Parathyroid adenoma (tissue), 2 donors: ENCODE measurements around the gene ATG2A.

Experiments used
- H2AFZ ChIP-seq: fragments of 300-600 bp; sonication (generic); one replicate; pipeline ENCODE4 v1.7.0; 2017; ENCODE audit warnings: antibody characterized with exemption, mild to moderate bottlenecking
- H3K27ac ChIP-seq: fragments of 300-600 bp; sonication (generic); one replicate; pipeline ENCODE4 v1.7.0; 2017
- H3K27me3 ChIP-seq: fragments of 300-600 bp; sonication (generic); one replicate; pipeline ENCODE4 v1.7.0; 2017; ENCODE audit warnings: low read length; ENCODE audit not compliant: control insufficient read depth, insufficient read depth
- H3K36me3 ChIP-seq: fragments of 300-600 bp; sonication (generic); one replicate; pipeline ENCODE4 v1.7.0; 2017; ENCODE audit warnings: low read length; ENCODE audit not compliant: control insufficient read depth, insufficient read depth
- H3K4me1 ChIP-seq: fragments of 300-600 bp; sonication (generic); one replicate; pipeline ENCODE4 v1.7.0; 2017; ENCODE audit warnings: control low read depth
- H3K4me2 ChIP-seq: fragments of 300-600 bp; sonication (generic); one replicate; pipeline ENCODE4 v1.7.0; 2017; ENCODE audit warnings: low read length
- H3K4me3 ChIP-seq: fragments of 300-600 bp; sonication (generic); one replicate; pipeline ENCODE4 v1.7.0; 2017; ENCODE audit warnings: low read depth, low read length
- H3K79me2 ChIP-seq: fragments of 300-600 bp; sonication (generic); one replicate; pipeline ENCODE4 v1.7.0; 2017; ENCODE audit warnings: control low read depth
- H3K9ac ChIP-seq: fragments of 300-600 bp; sonication (generic); one replicate; pipeline ENCODE4 v1.7.0; 2017; ENCODE audit warnings: mild to moderate bottlenecking
- H3K9me3 ChIP-seq: fragments of 300-600 bp; sonication (generic); one replicate; pipeline ENCODE4 v1.7.0; 2017; ENCODE audit warnings: low read length; ENCODE audit not compliant: control insufficient read depth
- TF ChIP-seq, protein P1 (sequence below): fragments of 300-600 bp; sonication (generic); IDR thresholded peaks from one replicate; pipeline ENCODE4 v1.7.0; 2017; ENCODE audit warnings: antibody characterized with exemption, mild to moderate bottlenecking
- donor health status: primary hyperparathyroidism.

The ATG2A gene

DNA sequence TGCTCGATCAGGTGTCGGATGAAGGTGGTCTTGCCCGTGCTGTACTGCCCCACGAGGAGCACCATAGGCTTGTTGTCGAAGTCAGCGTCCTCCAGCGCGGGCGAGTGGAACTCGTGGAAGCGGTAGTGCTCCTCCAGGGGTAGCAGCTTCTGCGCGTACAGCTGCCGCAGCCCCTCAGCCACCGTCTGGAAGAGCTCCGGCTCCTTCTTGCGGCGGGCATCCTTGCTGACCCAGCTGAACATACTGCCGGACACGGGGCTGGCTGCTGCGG lies 38.9 kb downstream of the ATG2A start:
- Histone ChIP-seq H3K79me2 (peaks cover 7% of the 10 kb centered on the region), H3K4me2 (peak overlapping the region; percentile 92), H3K4me1 (peaks cover 6% of the 10 kb centered on the region), H3K9me3 (no peaks in the 10 kb centered on the region), H2AFZ (peak overlapping the region; percentile 87), H3K27ac (peak overlapping the region; percentile 60), H3K9ac (no peak overlapping the region), H3K27me3 (no peaks in the 10 kb centered on the region), H3K36me3 (no peaks in the 10 kb centered on the region), H3K4me3 (peak overlapping the region; percentile 84)
- TF ChIP-seq, protein P1, sequence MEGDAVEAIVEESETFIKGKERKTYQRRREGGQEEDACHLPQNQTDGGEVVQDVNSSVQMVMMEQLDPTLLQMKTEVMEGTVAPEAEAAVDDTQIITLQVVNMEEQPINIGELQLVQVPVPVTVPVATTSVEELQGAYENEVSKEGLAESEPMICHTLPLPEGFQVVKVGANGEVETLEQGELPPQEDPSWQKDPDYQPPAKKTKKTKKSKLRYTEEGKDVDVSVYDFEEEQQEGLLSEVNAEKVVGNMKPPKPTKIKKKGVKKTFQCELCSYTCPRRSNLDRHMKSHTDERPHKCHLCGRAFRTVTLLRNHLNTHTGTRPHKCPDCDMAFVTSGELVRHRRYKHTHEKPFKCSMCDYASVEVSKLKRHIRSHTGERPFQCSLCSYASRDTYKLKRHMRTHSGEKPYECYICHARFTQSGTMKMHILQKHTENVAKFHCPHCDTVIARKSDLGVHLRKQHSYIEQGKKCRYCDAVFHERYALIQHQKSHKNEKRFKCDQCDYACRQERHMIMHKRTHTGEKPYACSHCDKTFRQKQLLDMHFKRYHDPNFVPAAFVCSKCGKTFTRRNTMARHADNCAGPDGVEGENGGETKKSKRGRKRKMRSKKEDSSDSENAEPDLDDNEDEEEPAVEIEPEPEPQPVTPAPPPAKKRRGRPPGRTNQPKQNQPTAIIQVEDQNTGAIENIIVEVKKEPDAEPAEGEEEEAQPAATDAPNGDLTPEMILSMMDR = no peak

DNA sequence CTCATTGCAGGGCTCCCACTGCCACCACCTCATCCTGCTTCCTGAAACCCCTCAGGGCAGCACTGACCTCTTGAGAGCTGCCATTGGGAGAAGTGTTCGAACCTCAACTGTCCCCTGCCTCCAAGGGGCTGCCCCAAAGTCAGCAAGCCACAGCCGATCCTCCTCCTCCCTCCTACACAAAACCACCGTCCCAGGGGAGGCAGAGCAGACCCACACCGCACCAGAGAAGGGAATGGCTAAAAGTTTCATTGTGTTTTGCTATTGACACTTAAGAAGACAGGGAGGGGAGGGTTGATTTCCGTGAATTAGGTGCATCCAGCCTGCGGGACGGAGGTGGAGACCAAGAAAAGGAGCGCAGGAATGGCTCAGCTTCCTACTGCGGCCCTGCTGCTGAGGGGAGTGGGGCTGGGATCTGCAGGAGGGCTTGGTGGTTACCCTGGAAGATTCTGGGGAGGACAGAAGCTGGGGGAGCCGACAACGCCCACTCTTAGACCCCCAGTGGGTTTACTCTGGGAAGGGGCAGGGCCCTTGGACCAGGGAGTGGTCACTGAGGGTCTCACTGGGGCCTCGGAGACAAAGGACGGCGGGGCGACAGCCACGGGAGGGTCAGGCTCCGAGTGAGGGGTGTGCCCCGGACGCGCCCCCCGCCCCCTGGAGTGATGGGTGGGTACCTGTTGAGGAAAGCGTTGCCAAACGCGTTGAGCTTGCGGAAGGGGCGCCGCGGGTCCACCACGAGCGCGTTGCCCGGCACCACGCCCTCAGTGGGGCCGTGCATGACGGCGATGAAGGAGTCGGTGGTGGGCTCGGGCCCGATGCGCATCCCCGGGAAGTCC lies 39.4 kb downstream of the ATG2A start:
- H3K4me1 ChIP-seq = peaks cover 6% of the 10 kb centered on the region
- peak overlapping the region; percentile 1 for H3K27ac ChIP-seq
- H3K4me3 ChIP-seq = peak overlapping the region; percentile 84
- H3K79me2 ChIP-seq = peaks cover 8% of the 10 kb centered on the region
- H3K4me2 ChIP-seq = peak overlapping the region; percentile 92
- H2AFZ ChIP-seq = peak overlapping the region; percentile 87
- no peaks in the 10 kb centered on the region for H3K36me3 ChIP-seq
- H3K9ac ChIP-seq = no peak overlapping the region
- TF ChIP-seq, protein P1 = no peak
- no peaks in the 10 kb centered on the region for H3K27me3 ChIP-seq
- H3K9me3 ChIP-seq = no peaks in the 10 kb centered on the region

DNA sequence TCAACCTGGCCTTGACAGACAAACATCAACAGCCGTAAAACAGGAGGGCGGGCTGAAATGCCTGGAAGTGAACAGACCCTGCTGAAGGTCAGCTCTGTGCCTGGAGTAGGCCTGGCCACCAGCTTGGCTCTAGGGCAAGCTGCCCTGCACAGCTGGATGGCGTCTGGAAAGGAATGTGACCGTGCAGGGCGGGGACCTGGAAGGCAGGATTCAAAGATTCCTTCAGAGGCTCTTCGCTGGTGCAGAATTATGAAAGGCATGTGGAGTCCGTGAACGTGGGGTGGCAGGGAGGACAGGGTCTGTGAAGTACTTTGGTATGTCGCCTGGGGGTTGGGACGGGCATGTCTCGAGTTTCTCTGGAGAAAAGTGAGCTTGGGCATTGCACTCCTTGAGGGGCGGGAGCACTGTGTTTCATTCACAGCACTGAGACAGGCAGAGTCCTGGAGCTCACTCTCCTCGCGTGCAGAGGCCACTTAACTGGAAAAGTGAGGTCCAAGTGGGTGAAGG lies 40.1 kb downstream of the ATG2A start:
- Histone ChIP-seq H3K9me3 (no peaks in the 10 kb centered on the region), H3K27ac (peak overlapping the region; percentile 56), H3K9ac (no peak overlapping the region), H3K4me2 (peak overlapping the region; percentile 92), H3K4me3 (peak overlapping the region; percentile 84), H3K79me2 (peaks cover 10% of the 10 kb centered on the region), H2AFZ (no peak overlapping the region), H3K27me3 (no peaks in the 10 kb centered on the region), H3K36me3 (no peaks in the 10 kb centered on the region), H3K4me1 (peaks cover 6% of the 10 kb centered on the region)
- TF ChIP-seq, protein P1 = no peak

DNA sequence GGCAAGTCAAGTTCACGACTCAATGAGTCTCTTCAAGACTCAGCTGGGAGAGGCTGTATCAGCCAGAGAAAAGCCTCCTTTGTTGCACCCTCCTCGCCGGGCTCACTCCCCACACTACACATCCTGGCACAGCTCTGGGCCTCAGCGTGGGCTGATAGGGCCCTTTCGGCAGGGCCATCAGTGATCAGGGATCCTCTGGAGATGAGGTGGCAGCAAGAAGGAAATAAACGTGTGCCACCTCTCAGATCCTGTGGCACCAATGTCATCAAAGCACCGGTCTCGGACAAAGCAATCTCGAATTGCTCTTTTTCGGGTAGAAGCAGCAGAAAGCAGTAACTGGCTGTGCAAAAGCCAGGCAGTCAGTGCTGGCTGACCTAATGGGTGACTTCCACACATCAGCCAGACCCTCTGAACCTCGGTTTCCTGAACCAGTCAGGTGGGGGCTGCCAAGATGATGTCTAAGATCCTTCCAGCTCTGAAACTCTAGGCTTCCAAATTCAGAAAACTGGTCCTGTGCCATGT lies 40.7 kb downstream of the ATG2A start:
- Histone ChIP-seq H2AFZ (no peak overlapping the region), H3K9ac (no peak overlapping the region), H3K9me3 (no peaks in the 10 kb centered on the region), H3K27me3 (no peaks in the 10 kb centered on the region), H3K4me1 (peaks cover 6% of the 10 kb centered on the region), H3K79me2 (peaks cover 11% of the 10 kb centered on the region), H3K27ac (peak overlapping the region; percentile 56), H3K4me3 (peak overlapping the region; percentile 84), H3K36me3 (no peaks in the 10 kb centered on the region), H3K4me2 (peak overlapping the region; percentile 92)
- TF ChIP-seq, protein P1 = no peak
